ENCODE results near the gene HIPK4. TPM values are rescaled to one million over a fixed set of nuclear protein-coding genes. Genes with fewer than 3 reads are reported as not detected.

Gene HIPK4
- total and polyA plus RNA-seq, 2 of the 8 experiments (the other 6 are each of a cell fraction or from before 2014, with no cell fraction given), result 0.15 to 0.57 TPM

- TF ChIP-seq ASH2L (IDR thresholded peaks at IDR 0.05; ENCODE audit: low read length), result peak; percentile 46
- TF ChIP-seq TEAD4 (IDR thresholded peaks at IDR 0.05; ENCODE audit: low read depth, low read length), result peak; percentile 53; the same call in 1 of the 2 replicates
- peak; percentile 49 for TF ChIP-seq KDM4A (IDR thresholded peaks at IDR 0.05; ENCODE audit: low read depth, low read length, severe bottlenecking)
- 0 out of 2 replicates have a peak, but pooled peaks have one; percentile 5 for TF ChIP-seq SP1 (IDR thresholded peaks at IDR 0.05; ENCODE audit: low read depth, low read length)
- 0 out of 2 replicates have a peak, but pooled peaks have one; percentile 48 for TF ChIP-seq POLR2AphosphoS5 (IDR thresholded peaks at IDR 0.05; ENCODE audit: low read depth, low read length)
- peak in 1 of 2 experiments; percentile 20; a peak in 1 of 3 replicates for TF ChIP-seq POLR2A (IDR thresholded peaks at IDR 0.05; ENCODE audit: control extremely low read depth in 1 of 2, low read depth in 2 of 2, low read length in 2 of 2)
- TF ChIP-seq CTCF (IDR thresholded peaks at IDR 0.05; ENCODE audit: control extremely low read depth in 1 of 3, insufficient read depth in 1 of 3, low read depth in 1 of 3, low read length in 3 of 3), result peak in 1 of 3 experiments; percentile 58; a peak in 2 of 4 replicates
- TF ChIP-seq SIN3A (conservative IDR thresholded peaks at IDR 0.05 in 1 of 2, IDR thresholded peaks at IDR 0.05 in 1 of 2; ENCODE audit: low read depth in 1 of 2, low read length in 2 of 2), result no peak
Observed at GRCh38 chr19:40424637-40425449, 34.9 kb upstream of the HIPK4 start (continued).

Data from H1 (cell line).